Astrocyte (in vitro differentiated cells and primary cell): Measurements from ENCODE around the gene DDB1. TPM values are rescaled to one million over a fixed set of nuclear protein-coding genes. Genes with fewer than 3 reads are reported as not detected.

Experiments used
- DNase-seq: peaks from one replicate; pipeline ENCODE4 v3.0.0-alpha.2; 2010; ENCODE audit warnings: low read depth
- FAIRE-seq: peaks from 2 replicates; lab custom pipeline; 2011; peaks lifted over from hg19 to GRCh38; lab: Jason Lieb, UNC
- H2AFZ ChIP-seq: 2 replicates; pipeline ENCODE4 v1.6.0; 2012; ENCODE audit warnings: low read depth, low read length, inconsistent platforms
- H3K27ac ChIP-seq: 2 replicates; pipeline ENCODE4 v1.5.1; 2011; ENCODE audit warnings: low read depth, low read length, inconsistent platforms
- H3K27me3 ChIP-seq: 2 replicates; pipeline ENCODE4 v1.6.0; 2011; ENCODE audit warnings: low read length, inconsistent platforms; ENCODE audit not compliant: insufficient read depth
- H3K36me3 ChIP-seq: 2 replicates; pipeline ENCODE4 v1.5.1; 2011; ENCODE audit warnings: low read length, inconsistent platforms; ENCODE audit not compliant: insufficient read depth
- H3K4me1 ChIP-seq: 2 replicates; pipeline ENCODE4 v1.5.1; 2011; ENCODE audit warnings: low read length, inconsistent platforms; ENCODE audit not compliant: insufficient read depth
- H3K4me2 ChIP-seq: 2 replicates; pipeline ENCODE4 v1.6.0; 2012; ENCODE audit warnings: low read length, inconsistent platforms
- H3K4me3 ChIP-seq: 2 replicates; pipeline ENCODE4 v1.5.1; 2011; ENCODE audit warnings: low read depth, mild to moderate bottlenecking, low read length, inconsistent platforms; ENCODE audit not compliant: insufficient read depth
- H3K79me2 ChIP-seq: 2 replicates; pipeline ENCODE4 v1.6.0; 2012; ENCODE audit warnings: mild to moderate bottlenecking, low read length, inconsistent platforms; ENCODE audit not compliant: insufficient read depth
- H3K9ac ChIP-seq: 2 replicates; pipeline ENCODE4 v1.6.0; 2012; ENCODE audit warnings: mild to moderate bottlenecking, low read length, inconsistent platforms
- H3K9me3 ChIP-seq: 2 replicates; pipeline ENCODE4 v1.5.1; 2012; ENCODE audit warnings: low read depth, mild to moderate bottlenecking, low read length, inconsistent platforms; ENCODE audit not compliant: insufficient read depth
- H4K20me1 ChIP-seq: 2 replicates; pipeline ENCODE4 v1.6.0; 2012; ENCODE audit warnings: low read length, inconsistent platforms; ENCODE audit not compliant: insufficient read depth
- H3K27ac Mint-ChIP-seq: one replicate; pipeline ENCODE4 v1.8.0; 2021; ENCODE audit warnings: mild to moderate bottlenecking, mixed read lengths; ENCODE audit not compliant: unreplicated experiment
- H3K27me3 Mint-ChIP-seq: one replicate; pipeline ENCODE4 v1.8.0; 2021; ENCODE audit warnings: low read depth, mixed read lengths; ENCODE audit not compliant: unreplicated experiment
- H3K36me3 Mint-ChIP-seq: one replicate; pipeline ENCODE4 v1.8.0; 2021; ENCODE audit warnings: low read depth, mixed read lengths; ENCODE audit not compliant: unreplicated experiment
- H3K4me1 Mint-ChIP-seq: one replicate; pipeline ENCODE4 v1.8.0; 2021; ENCODE audit warnings: low read depth, mixed read lengths; ENCODE audit not compliant: unreplicated experiment
- H3K4me3 Mint-ChIP-seq: one replicate; pipeline ENCODE4 v1.8.0; 2021; ENCODE audit warnings: mild to moderate bottlenecking, moderate library complexity, mixed read lengths; ENCODE audit not compliant: unreplicated experiment
- H3K9me3 Mint-ChIP-seq: one replicate; pipeline ENCODE4 v1.8.0; 2021; ENCODE audit warnings: mild to moderate bottlenecking, mixed read lengths; ENCODE audit not compliant: unreplicated experiment
- CTCF ChIP-seq: IDR thresholded peaks from 2 replicates; pipeline ENCODE4 v1.5.1; 2011; ENCODE audit warnings: low read depth, mild to moderate bottlenecking, inconsistent platforms, low read length, moderate library complexity; ENCODE audit not compliant: insufficient read depth
- EZH2 ChIP-seq: IDR thresholded peaks from 2 replicates; pipeline ENCODE4 v1.6.1; 2012; ENCODE audit warnings: mild to moderate bottlenecking, low read length, inconsistent platforms; ENCODE audit not compliant: insufficient read depth
- total RNA-seq: library from RNA; stranded (reverse); gene quantifications from 2 replicates; pipeline ENCODE4 v1.2.1, GENCODE V29; 2021

DDB1 gene
- total RNA-seq, 1 donor from 2014 or later, result 251 TPM

- no peaks in the 10 kb centered on the region for H3K9me3 ChIP-seq
- H3K4me2 ChIP-seq, result no peak overlapping the region
- no peaks in the 10 kb centered on the region for H3K79me2 ChIP-seq
- TF ChIP-seq CTCF (no peak), EZH2 (no peak)
- FAIRE-seq (no peak), DNase-seq (peak; percentile 24)
- no peaks in the 10 kb centered on the region for H3K9me3 Mint-ChIP-seq
- H3K27ac ChIP-seq, result no peak overlapping the region
- peaks cover 19% of the 10 kb centered on the region for H3K36me3 Mint-ChIP-seq
- H3K4me3 ChIP-seq, result no peak overlapping the region
- H3K4me1 Mint-ChIP-seq, result peaks cover 3% of the 10 kb centered on the region
- no peak overlapping the region for H2AFZ ChIP-seq
- H3K27ac Mint-ChIP-seq, result no peak overlapping the region
- H3K9ac ChIP-seq, result no peak overlapping the region
- H3K4me1 ChIP-seq, result no peaks in the 10 kb centered on the region
- H3K27me3 Mint-ChIP-seq, result no peaks in the 10 kb centered on the region
- H3K27me3 ChIP-seq, result peaks cover 4% of the 10 kb centered on the region
- H3K4me3 Mint-ChIP-seq, result no peak overlapping the region
- no peaks in the 10 kb centered on the region for H3K36me3 ChIP-seq
- H4K20me1 ChIP-seq, result peaks cover 21% of the 10 kb centered on the region
Measured at GRCh38 chr11:61270354-61271076, 62.4 kb downstream of the DDB1 start.

- H2AFZ ChIP-seq, result no peak overlapping the region
- H4K20me1 ChIP-seq, result peaks cover 14% of the 10 kb centered on the region
- Mint-ChIP-seq H3K4me3 (no peak overlapping the region), H3K36me3 (peaks cover 9% of the 10 kb centered on the region), H3K27ac (no peak overlapping the region), H3K9me3 (no peaks in the 10 kb centered on the region), H3K27me3 (no peaks in the 10 kb centered on the region), H3K4me1 (peaks cover 3% of the 10 kb centered on the region)
- TF ChIP-seq EZH2, result no peak
- TF ChIP-seq CTCF, result no peak
- no peak overlapping the region for H3K4me2 ChIP-seq
- H3K36me3 ChIP-seq, result no peaks in the 10 kb centered on the region
- H3K9ac ChIP-seq, result no peak overlapping the region
- H3K79me2 ChIP-seq, result no peaks in the 10 kb centered on the region
- DNase-seq (no peak), FAIRE-seq (no peak)
- H3K4me1 ChIP-seq, result no peaks in the 10 kb centered on the region
- no peaks in the 10 kb centered on the region for H3K27me3 ChIP-seq
- H3K4me3 ChIP-seq, result no peak overlapping the region
- no peak overlapping the region for H3K27ac ChIP-seq
- no peaks in the 10 kb centered on the region for H3K9me3 ChIP-seq
Measured at GRCh38 chr11:61268588-61269250, 64.2 kb downstream of the DDB1 start.

- Histone ChIP-seq H3K79me2 (no peaks in the 10 kb centered on the region), H2AFZ (no peak overlapping the region), H3K36me3 (no peaks in the 10 kb centered on the region), H3K9me3 (no peaks in the 10 kb centered on the region), H3K4me2 (no peak overlapping the region), H3K9ac (no peak overlapping the region), H4K20me1 (peaks cover 4% of the 10 kb centered on the region), H3K27me3 (no peaks in the 10 kb centered on the region), H3K4me1 (no peaks in the 10 kb centered on the region), H3K4me3 (no peak overlapping the region), H3K27ac (no peak overlapping the region)
- Mint-ChIP-seq H3K9me3 (no peaks in the 10 kb centered on the region), H3K27ac (peak overlapping the region; percentile 53), H3K4me1 (peaks cover 3% of the 10 kb centered on the region), H3K27me3 (peaks cover 2% of the 10 kb centered on the region), H3K36me3 (peaks cover 10% of the 10 kb centered on the region), H3K4me3 (no peak overlapping the region)
- FAIRE-seq (no peak), DNase-seq (no peak)
- TF ChIP-seq EZH2 (no peak), CTCF (no peak)
Measured at GRCh38 chr11:61267437-61267841, 65.5 kb downstream of the DDB1 start.
